GM18498 (cell line): ENCODE data around the gene NRG2.

Experiments used
- ATAC-seq: cut with Tn5 transposase; IDR thresholded peaks from one replicate; pipeline ENCODE4 v1.9.1; 2021; ENCODE audit warnings: mild to moderate bottlenecking, moderate library complexity; ENCODE audit not compliant: unreplicated experiment

The NRG2 gene

GRCh38 chr5:139845846-139846681 lies 197.0 kb downstream of the NRG2 start:
- ATAC-seq: no peak

GRCh38 chr5:139844472-139845145 lies 198.5 kb downstream of the NRG2 start:
- ATAC-seq: no peak

GRCh38 chr5:139843991-139844390 lies 199.1 kb downstream of the NRG2 start:
- ATAC-seq: no peak

- ATAC-seq: no peak
These were observed 200.8 kb downstream of the NRG2 start for GRCh38 chr5:139842321-139842720.

- ATAC-seq: no peak
These were observed 201.6 kb downstream of the NRG2 start for GRCh38 chr5:139841549-139841948.

GRCh38 chr5:139839918-139840317 lies 203.2 kb downstream of the NRG2 start:
- ATAC-seq: no peak

GRCh38 chr5:139839232-139839815 lies 203.8 kb downstream of the NRG2 start:
- ATAC-seq: no peak

- ATAC-seq: no peak
These were observed 204.5 kb downstream of the NRG2 start for GRCh38 chr5:139838381-139839197.

- ATAC-seq: no peak
These were observed 205.3 kb downstream of the NRG2 start for GRCh38 chr5:139837711-139838380.

- no peak for ATAC-seq
These were observed 206.5 kb downstream of the NRG2 start for GRCh38 chr5:139836469-139837208.

- no peak for ATAC-seq
These were observed 207.4 kb downstream of the NRG2 start for GRCh38 chr5:139835656-139836055.

GRCh38 chr5:139833525-139833924 lies 209.6 kb downstream of the NRG2 start:
- ATAC-seq: no peak

- no peak for ATAC-seq
These were observed 211.5 kb downstream of the NRG2 start for GRCh38 chr5:139831624-139832023.

GRCh38 chr5:139829471-139829870 lies 213.6 kb downstream of the NRG2 start:
- no peak for ATAC-seq

GRCh38 chr5:139828207-139828895 lies 214.7 kb downstream of the NRG2 start:
- ATAC-seq: no peak

GRCh38 chr5:139825690-139826089 lies 217.4 kb downstream of the NRG2 start:
- no peak for ATAC-seq

- no peak for ATAC-seq
These were observed 219.2 kb downstream of the NRG2 start for GRCh38 chr5:139823757-139824355.

GRCh38 chr5:139822553-139823425 lies 220.3 kb downstream of the NRG2 start:
- ATAC-seq: no peak
